ENCODE data around the gene WDR86. TPM values are rescaled to one million over a fixed set of nuclear protein-coding genes. Genes with fewer than 3 reads are reported as not detected.
A peak's percentile ranks its signal among the peaks of the same experiment; 100 is the strongest.

Gene WDR86
- total RNA-seq, 1 donor from 2014 or later = 19.4 TPM

DNA sequence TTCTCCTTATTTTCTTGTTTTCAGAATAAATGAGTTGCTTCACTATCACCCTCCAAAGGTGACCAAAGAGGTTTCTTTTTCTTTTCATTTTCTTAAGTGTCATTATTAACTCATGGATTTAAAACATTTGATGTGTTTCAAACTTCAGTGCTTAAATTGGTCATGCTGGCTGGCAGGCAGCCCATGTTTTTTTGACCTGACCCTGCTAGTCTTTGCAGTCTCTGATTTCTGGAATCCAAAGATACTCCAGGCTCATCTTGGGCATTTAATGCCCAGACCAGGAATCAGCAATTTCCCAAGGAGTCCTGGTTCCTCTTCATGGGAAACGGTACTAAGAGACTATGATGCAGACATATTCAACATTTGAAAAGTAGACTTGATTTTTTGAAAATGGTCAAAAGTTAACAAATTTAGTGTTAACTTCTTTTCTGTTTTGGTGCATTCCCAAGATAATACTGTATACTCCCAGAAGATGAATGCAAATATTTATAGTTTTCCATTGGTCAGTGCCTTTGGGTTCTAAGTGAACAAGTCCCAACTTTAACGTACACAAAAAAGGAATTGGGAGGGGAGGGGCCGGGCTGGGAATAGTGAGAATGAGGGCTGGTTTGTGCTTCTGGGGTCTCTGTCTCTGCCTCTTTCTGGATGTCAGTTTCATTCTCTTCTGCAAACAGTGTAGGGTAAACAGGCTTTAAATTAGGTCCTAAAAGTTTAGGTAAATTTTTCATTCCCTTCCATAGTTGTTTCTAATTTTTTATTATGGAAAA is 48.5 kb downstream of the WDR86 start:
- no peak for DNase-seq (ENCODE audit: low spot score)

GRCh38 chr7:151352512-151352911 is 57.3 kb downstream of the WDR86 start:
- no peak for DNase-seq (ENCODE audit: low spot score)

DNA sequence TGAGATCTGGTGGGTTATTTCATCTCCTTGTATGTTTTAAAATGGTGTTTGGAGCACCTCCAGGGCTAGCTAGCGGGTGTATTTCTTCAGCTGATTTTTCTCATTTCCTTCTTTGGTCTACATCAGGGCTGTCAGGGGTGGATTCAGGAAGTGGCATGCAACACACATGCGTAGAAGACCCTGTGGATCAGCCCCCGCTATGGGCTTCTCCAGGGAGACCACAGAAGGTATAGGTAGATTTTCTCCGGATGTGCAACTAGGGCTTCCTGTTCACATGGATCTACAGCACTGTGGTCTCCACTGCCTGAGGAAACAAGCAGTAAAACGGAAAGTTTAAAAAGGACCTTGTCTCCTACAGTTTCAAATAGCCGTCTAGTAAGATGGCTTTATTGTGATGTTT is 57.9 kb downstream of the WDR86 start:
- DNase-seq (ENCODE audit: low spot score) = no peak

DNA sequence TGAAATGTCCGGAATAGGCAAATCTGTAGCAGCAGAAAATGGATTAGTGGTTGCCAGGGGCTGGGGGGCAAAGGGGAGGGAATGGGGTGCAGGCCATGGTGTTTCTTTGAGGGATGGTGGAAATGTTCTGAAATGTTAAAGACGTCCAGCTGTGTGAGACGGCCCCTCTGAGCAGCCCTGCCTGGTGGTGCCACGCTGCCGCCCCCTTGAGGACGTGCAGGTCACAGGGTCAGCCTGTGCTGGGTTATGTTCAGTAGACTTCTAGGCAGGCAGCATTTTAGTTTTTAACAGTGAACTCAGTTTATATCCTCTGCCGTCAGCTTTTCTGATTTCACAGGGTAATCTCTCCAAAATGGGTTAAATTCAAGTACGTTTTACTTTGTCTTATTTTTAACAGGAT is 58.8 kb downstream of the WDR86 start:
- DNase-seq (ENCODE audit: low spot score) = no peak

GRCh38 chr7:151349507-151349853 is 60.4 kb downstream of the WDR86 start:
- no peak for DNase-seq (ENCODE audit: low spot score)

- no peak for DNase-seq (ENCODE audit: low spot score)
These were observed 60.9 kb downstream of the WDR86 start for GRCh38 chr7:151348970-151349369.

GRCh38 chr7:151347200-151347599 is 62.6 kb downstream of the WDR86 start:
- no peak for DNase-seq (ENCODE audit: low spot score)

DNA sequence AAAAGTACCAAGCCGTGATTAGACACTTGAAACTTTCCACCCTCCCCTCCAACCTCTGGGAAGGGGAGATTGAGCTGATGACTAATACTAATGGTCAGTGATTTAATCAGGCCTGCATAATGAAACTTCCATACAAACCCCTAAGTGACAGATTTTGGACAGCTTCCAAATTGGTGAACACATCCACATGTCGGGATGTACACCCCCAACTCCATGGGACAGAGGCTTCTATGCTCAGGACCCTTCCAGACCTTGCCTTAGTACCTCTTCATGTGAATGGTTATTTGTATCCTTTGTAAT is 63.4 kb downstream of the WDR86 start:
- no peak for DNase-seq (ENCODE audit: low spot score)

DNA sequence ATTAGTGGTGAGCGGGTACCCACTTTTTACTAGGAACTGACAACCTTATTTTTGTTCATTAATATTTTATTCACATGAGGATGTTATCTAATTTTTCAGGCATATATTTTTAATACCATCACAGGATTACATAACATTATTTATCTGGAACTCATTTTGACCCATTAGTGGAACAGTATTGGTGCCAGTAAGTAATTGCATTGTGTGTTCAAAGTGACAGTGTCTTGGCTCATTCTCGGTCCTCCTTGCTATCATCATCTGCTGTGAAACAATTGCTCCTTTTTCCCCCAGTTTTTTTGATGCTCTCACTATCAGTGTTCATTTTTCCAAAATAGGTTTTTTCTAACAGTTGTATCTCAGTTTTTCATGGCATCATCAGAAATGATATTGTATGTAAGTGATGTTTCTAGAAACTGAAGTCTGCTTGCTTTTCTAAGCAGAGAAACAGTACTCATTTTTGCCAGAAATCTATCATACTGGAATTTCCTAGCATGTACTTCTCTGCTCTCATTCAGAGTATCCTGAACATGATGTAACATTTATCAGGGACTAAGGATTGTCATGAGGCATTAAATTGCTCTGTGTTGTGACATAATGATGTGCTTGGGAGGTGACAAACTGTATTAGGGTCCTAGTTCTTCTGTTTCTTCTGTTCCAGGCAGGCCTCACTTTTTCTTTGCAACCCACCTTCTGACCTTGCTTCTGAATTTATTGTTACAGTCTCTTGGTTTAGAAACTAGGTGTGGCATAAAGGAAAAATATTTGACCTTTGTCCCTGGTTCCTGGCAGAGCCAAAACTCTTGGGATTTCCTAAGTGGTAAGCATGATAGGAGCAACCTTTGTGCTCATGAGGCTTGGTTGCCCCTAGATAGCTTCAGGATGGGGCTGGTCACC is 64.0 kb downstream of the WDR86 start:
- no peak for DNase-seq (ENCODE audit: low spot score)

GRCh38 chr7:151343516-151343915 is 66.3 kb downstream of the WDR86 start:
- no peak for DNase-seq (ENCODE audit: low spot score)

DNA sequence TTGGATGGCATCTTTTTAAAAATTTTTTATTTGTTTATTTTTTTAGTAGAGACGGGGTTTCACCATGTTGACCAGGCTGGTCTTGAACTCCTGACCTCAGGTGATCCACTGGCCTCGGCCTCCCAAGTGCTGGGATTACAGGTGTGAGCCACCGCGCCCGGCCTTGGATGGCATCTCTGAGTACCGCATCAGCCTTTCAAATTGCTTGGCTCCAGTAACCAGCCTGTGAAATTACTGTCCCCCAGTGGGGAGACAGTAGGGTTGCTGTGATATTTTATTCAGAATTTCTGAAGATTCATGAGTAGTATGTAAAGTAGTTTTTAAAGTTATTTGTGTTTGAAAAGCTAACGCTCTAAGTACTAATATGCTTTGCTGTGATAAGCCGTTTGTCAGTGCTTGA is 67.0 kb downstream of the WDR86 start:
- no peak for DNase-seq (ENCODE audit: low spot score)

GRCh38 chr7:151342102-151342646 is 67.7 kb downstream of the WDR86 start:
- DNase-seq (ENCODE audit: low spot score) = no peak

DNA sequence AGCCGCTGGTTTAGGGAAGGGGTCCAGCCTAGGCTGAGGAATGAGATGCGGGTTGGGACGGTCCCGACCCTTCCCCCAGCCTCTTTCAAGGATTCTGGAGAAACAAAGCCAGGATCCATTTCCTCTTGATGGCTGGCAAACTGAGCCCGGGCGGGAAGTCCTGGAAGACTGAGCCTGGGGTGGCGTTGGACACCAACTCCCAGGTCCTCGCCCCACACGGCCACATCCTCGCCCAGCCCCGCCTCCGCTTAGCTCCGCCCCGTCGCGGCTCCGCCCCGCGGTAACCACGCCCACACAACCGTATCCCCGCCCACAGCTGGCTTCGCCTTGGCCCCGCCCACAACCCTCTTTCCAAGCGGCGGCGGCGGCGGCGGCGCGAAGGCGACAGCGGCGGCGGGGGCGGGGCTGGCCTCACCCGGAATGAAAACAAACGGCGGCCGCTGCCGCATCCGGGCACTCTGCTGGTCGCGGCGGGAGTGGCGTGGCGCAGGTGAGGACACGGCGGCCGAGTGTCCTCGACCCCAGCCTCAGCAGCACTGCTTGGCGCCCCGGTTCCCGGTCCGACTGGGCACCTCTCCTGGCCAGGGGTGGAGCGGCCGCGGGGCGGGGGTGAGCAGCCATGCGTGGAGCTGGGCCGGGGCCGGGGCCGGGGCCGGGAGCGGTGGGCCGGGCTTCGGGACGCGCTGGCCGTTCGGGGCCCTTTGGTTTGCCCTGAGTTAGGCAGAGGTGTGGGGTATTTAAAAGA is 68.3 kb downstream of the WDR86 start, which contains the start of gene NUB1:
TSS of gene NUB1 (plus strand) at position 456 of the 745 bp plus-strand sequence. CDS start 3,538 bp downstream, outside the sequence.
- DNase-seq (ENCODE audit: low spot score) = peak; percentile 99

- DNase-seq (ENCODE audit: low spot score) = no peak
These were observed 69.0 kb downstream of the WDR86 start for GRCh38 chr7:151340794-151341356.

DNA sequence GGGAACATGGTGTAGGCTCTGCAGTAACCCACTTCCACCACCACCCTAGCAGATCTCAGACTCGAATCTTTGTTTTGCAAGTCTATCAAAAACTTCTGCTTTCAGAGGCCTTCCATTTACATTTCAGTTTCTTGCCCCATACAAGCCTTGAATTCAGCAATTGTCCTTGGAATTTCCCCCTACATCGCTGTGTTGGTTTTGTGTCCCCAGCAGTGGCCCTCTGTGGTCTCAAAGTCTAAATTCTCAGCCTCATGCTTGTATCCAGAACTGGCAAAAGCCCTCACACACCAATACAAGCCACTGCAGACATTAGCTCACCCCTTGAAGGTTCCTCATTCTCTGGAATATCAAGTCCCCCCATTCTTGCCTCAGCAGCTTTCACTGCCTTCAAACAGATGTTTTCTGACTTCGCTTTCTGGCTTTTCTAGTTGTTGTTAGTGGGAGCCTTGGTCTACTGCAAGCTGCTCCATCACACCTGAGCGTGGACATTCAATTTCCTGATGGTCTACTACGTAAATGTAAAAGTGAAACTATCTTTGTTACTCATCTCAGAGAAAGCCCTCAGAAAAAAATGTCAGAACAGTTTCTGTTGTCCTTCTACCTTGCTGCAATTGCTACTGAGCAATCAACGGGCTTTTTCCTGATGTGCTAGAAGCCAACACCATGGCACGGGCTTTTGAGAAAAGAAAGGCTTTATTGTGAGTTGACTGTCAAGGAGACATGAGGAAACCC is 70.0 kb downstream of the WDR86 start:
- no peak for DNase-seq (ENCODE audit: low spot score)

GRCh38 chr7:151338809-151339208 is 71.0 kb downstream of the WDR86 start:
- no peak for DNase-seq (ENCODE audit: low spot score)

DNA sequence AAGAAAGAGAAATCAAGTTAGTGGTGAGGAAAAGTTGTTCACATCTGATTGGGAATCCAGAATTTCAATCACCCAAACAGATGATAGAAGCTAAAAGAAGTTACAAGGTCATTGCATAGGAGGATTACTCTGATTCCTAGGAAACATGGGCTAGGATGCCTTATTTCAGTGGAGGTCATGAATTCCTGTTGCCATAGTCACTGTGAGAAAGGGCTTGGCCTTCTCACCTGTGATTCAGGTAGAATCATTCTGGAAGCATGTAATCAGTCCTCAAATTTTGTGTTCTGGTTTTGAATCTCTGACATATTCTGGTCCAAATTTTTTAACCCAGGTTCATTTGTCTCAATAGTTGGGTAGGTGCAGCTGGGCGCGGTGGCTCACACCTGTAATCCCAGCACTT is 72.5 kb downstream of the WDR86 start:
- DNase-seq (ENCODE audit: low spot score) = no peak

- no peak for DNase-seq (ENCODE audit: low spot score)
These were observed 73.7 kb downstream of the WDR86 start for GRCh38 chr7:151336027-151336708.

DNA sequence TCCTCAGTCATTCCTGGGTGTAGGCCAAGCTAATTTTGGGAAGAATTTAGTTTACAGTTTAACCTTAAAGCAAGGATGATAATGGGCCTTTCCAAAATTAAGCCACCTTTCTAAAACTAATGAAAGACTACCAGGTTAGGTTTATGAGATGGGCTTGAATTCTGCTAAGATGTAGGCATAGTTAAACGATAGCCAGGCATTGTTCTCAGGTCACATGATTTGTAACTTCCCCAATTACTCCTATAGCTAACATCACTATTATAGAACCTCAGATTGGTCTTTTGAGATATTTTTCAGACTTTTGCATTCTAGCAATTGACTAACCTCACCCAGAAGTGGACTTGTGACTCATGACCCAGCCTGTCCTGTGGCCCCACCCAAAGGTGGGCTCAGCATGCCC is 75.2 kb downstream of the WDR86 start:
- no peak for DNase-seq (ENCODE audit: low spot score)

Measured in mesenteric fat pad (tissue), 1 donor.